ENCODE measurements around the gene SRD5A1. TPM values are rescaled to one million over a fixed set of nuclear protein-coding genes. Genes with fewer than 3 reads are reported as not detected.

The SRD5A1 gene
- total RNA-seq, 6 experiments from 2014 or later: 24.0 to 28.5 (median 26.6) TPM

DNA sequence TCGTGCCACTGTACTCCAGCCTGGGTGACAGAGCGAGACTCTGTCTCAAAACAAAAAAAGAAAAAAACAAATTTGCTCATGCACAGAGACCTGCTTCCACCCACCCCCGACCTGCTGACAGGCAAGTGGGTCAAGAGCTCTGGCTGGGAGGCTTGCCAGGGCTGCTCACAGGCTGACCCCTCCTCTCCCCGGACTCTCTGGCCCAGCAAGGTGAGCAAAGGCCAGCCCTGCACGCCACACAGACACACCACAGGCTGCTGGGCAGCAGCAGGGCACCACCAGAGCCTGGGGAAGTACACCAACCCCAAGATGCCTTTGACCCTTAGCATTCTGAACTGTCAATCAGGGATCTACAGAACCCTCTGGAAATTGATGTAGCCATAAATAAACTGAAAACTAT is 29.6 kb upstream of the SRD5A1 start:
- Mint-ChIP-seq H3K36me3 (ENCODE audit: low read depth) (peaks cover 51% of the 10 kb centered on the region), H3K4me3 (no peak overlapping the region), H3K9me3 (no peaks in the 10 kb centered on the region), H3K27ac (no peak overlapping the region), H3K27me3 (ENCODE audit: insufficient read depth) (no peaks in the 10 kb centered on the region), H3K4me1 (ENCODE audit: low read depth) (no peaks in the 10 kb centered on the region)
- TF ChIP-seq, protein P1, sequence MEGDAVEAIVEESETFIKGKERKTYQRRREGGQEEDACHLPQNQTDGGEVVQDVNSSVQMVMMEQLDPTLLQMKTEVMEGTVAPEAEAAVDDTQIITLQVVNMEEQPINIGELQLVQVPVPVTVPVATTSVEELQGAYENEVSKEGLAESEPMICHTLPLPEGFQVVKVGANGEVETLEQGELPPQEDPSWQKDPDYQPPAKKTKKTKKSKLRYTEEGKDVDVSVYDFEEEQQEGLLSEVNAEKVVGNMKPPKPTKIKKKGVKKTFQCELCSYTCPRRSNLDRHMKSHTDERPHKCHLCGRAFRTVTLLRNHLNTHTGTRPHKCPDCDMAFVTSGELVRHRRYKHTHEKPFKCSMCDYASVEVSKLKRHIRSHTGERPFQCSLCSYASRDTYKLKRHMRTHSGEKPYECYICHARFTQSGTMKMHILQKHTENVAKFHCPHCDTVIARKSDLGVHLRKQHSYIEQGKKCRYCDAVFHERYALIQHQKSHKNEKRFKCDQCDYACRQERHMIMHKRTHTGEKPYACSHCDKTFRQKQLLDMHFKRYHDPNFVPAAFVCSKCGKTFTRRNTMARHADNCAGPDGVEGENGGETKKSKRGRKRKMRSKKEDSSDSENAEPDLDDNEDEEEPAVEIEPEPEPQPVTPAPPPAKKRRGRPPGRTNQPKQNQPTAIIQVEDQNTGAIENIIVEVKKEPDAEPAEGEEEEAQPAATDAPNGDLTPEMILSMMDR (IDR thresholded peaks at IDR 0.05): no peak
- DNase-seq: no peak

- H3K4me3 Mint-ChIP-seq: no peak overlapping the region
- H3K27ac Mint-ChIP-seq: no peak overlapping the region
- TF ChIP-seq, protein P1 (IDR thresholded peaks at IDR 0.05): no peak
- H3K27me3 Mint-ChIP-seq (ENCODE audit: insufficient read depth): no peaks in the 10 kb centered on the region
- no peak for DNase-seq
- no peaks in the 10 kb centered on the region for H3K9me3 Mint-ChIP-seq
- no peaks in the 10 kb centered on the region for H3K4me1 Mint-ChIP-seq (ENCODE audit: low read depth)
- peaks cover 46% of the 10 kb centered on the region for H3K36me3 Mint-ChIP-seq (ENCODE audit: low read depth)
Observed at GRCh38 chr5:6604341-6604740, 28.9 kb upstream of the SRD5A1 start.

- Mint-ChIP-seq H3K4me1 (ENCODE audit: low read depth) (no peaks in the 10 kb centered on the region), H3K4me3 (no peak overlapping the region), H3K27ac (no peak overlapping the region), H3K36me3 (ENCODE audit: low read depth) (peaks cover 46% of the 10 kb centered on the region), H3K27me3 (ENCODE audit: insufficient read depth) (no peaks in the 10 kb centered on the region), H3K9me3 (no peaks in the 10 kb centered on the region)
- TF ChIP-seq, protein P1 (IDR thresholded peaks at IDR 0.05): no peak
- DNase-seq: no peak
Observed at GRCh38 chr5:6604946-6605345, 28.3 kb upstream of the SRD5A1 start.

DNA sequence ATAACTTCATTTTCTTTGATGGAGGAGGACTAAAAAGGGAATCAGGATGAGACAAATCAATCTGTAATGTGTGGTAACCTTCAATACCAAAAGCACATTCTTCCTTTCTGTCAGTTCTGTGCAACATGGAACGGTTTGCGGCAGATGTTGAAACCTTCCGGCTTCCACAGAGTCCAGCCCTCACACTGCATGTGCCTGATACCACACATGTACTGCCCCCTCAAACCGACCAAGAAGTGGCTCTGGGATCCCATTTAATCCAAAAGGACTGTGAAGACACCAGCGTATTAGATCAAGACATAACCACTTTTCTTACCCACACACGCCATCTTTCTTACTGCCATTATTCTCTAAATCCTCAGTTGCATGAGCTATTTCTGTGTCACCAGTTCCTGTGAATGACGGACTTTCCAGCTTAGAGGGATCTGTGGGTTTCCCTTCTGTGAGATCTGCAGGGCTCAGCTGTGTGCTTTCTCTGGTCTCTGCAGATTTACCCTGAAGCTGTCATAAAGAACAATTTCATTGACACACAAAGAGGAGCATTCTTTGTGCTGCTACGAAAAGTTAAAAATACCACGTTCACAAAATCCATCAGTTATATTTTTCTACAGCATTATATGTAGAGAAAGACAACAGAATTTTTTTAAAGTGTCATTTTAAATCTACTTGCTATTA is 26.2 kb upstream of the SRD5A1 start:
- Mint-ChIP-seq H3K4me1 (ENCODE audit: low read depth) (no peaks in the 10 kb centered on the region), H3K9me3 (no peaks in the 10 kb centered on the region), H3K4me3 (no peak overlapping the region), H3K36me3 (ENCODE audit: low read depth) (peaks cover 38% of the 10 kb centered on the region), H3K27ac (no peak overlapping the region), H3K27me3 (ENCODE audit: insufficient read depth) (no peaks in the 10 kb centered on the region)
- TF ChIP-seq, protein P1 (IDR thresholded peaks at IDR 0.05): no peak
- no peak for DNase-seq

- DNase-seq: no peak
- Mint-ChIP-seq H3K9me3 (no peaks in the 10 kb centered on the region), H3K36me3 (ENCODE audit: low read depth) (peaks cover 33% of the 10 kb centered on the region), H3K27me3 (ENCODE audit: insufficient read depth) (no peaks in the 10 kb centered on the region), H3K4me3 (no peak overlapping the region), H3K27ac (no peak overlapping the region), H3K4me1 (ENCODE audit: low read depth) (no peaks in the 10 kb centered on the region)
- TF ChIP-seq, protein P1 (IDR thresholded peaks at IDR 0.05): no peak
Observed at GRCh38 chr5:6607559-6607936, 25.7 kb upstream of the SRD5A1 start.
